Measurements from ENCODE around the gene MTRF1L.

The MTRF1L gene

GRCh38 chr6:153031335-153031955 lies 28.9 kb upstream of the MTRF1L start:
- TF ChIP-seq CTCF (IDR thresholded peaks at IDR 0.05; ENCODE audit: unreplicated experiment in 3 of 3), result no peak
- Mint-ChIP-seq H3K36me3 (ENCODE audit: low read depth) (no peaks in the 10 kb centered on the region), H3K4me3 (no peak overlapping the region), H3K4me1 (no peaks in the 10 kb centered on the region), H3K27me3 (ENCODE audit: low read depth) (no peaks in the 10 kb centered on the region), H3K9me3 (no peaks in the 10 kb centered on the region), H3K27ac (no peak overlapping the region)

GRCh38 chr6:153028963-153029362 lies 26.5 kb upstream of the MTRF1L start:
- H3K9me3 Mint-ChIP-seq, result no peaks in the 10 kb centered on the region
- H3K27ac Mint-ChIP-seq, result no peak overlapping the region
- no peak for TF ChIP-seq CTCF (IDR thresholded peaks at IDR 0.05; ENCODE audit: unreplicated experiment in 3 of 3)
- no peaks in the 10 kb centered on the region for H3K4me1 Mint-ChIP-seq
- no peak overlapping the region for H3K4me3 Mint-ChIP-seq
- no peaks in the 10 kb centered on the region for H3K36me3 Mint-ChIP-seq (ENCODE audit: low read depth)
- H3K27me3 Mint-ChIP-seq (ENCODE audit: low read depth), result no peaks in the 10 kb centered on the region

DNA sequence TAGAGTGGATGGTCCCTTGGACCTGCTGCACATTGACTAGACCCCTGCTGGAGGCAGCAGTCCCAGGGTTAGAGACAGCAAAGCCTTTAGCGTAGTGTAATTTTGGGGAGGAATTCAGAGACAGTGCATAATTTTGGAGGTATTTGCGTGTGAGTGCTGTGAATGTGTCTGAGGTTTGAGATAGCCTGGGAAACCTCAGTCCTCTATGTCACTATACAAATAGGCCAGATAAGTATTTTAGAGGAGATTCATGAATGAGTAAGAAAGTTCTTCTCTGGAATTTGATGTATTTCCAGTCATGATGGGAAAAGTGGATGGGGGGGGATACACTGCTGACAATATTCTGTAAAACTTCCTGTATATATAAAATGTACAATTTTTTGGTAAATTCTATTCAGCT lies 25.8 kb upstream of the MTRF1L start:
- no peak for TF ChIP-seq CTCF (IDR thresholded peaks at IDR 0.05; ENCODE audit: unreplicated experiment in 3 of 3)
- Mint-ChIP-seq H3K4me3 (no peak overlapping the region), H3K27me3 (ENCODE audit: low read depth) (no peaks in the 10 kb centered on the region), H3K27ac (no peak overlapping the region), H3K36me3 (ENCODE audit: low read depth) (no peaks in the 10 kb centered on the region), H3K9me3 (no peaks in the 10 kb centered on the region), H3K4me1 (no peaks in the 10 kb centered on the region)

GRCh38 chr6:153027480-153027879 lies 25.0 kb upstream of the MTRF1L start:
- no peaks in the 10 kb centered on the region for H3K27me3 Mint-ChIP-seq (ENCODE audit: low read depth)
- no peak overlapping the region for H3K4me3 Mint-ChIP-seq
- no peak overlapping the region for H3K27ac Mint-ChIP-seq
- H3K36me3 Mint-ChIP-seq (ENCODE audit: low read depth), result no peaks in the 10 kb centered on the region
- no peaks in the 10 kb centered on the region for H3K9me3 Mint-ChIP-seq
- no peaks in the 10 kb centered on the region for H3K4me1 Mint-ChIP-seq
- no peak for TF ChIP-seq CTCF (IDR thresholded peaks at IDR 0.05; ENCODE audit: unreplicated experiment in 3 of 3)

DNA sequence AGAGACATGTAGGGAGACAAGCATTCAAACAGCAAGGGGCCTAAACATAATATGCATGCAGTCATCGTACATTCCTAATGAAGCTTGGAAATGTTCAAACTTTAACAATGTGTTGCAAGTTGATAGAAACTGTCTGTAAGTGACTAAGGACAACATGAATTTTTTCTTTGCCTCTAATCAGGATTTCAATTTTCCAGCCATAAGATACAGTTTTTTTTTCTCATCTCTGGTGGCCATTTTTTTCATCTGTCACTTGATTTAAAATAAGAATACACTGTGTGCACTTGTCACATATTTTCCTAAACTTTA lies 22.2 kb upstream of the MTRF1L start:
- Mint-ChIP-seq H3K9me3 (no peaks in the 10 kb centered on the region), H3K4me3 (no peak overlapping the region), H3K4me1 (no peaks in the 10 kb centered on the region), H3K27ac (no peak overlapping the region), H3K27me3 (ENCODE audit: low read depth) (no peaks in the 10 kb centered on the region), H3K36me3 (ENCODE audit: low read depth) (no peaks in the 10 kb centered on the region)
- TF ChIP-seq CTCF (IDR thresholded peaks at IDR 0.05; ENCODE audit: unreplicated experiment in 3 of 3), result no peak

DNA sequence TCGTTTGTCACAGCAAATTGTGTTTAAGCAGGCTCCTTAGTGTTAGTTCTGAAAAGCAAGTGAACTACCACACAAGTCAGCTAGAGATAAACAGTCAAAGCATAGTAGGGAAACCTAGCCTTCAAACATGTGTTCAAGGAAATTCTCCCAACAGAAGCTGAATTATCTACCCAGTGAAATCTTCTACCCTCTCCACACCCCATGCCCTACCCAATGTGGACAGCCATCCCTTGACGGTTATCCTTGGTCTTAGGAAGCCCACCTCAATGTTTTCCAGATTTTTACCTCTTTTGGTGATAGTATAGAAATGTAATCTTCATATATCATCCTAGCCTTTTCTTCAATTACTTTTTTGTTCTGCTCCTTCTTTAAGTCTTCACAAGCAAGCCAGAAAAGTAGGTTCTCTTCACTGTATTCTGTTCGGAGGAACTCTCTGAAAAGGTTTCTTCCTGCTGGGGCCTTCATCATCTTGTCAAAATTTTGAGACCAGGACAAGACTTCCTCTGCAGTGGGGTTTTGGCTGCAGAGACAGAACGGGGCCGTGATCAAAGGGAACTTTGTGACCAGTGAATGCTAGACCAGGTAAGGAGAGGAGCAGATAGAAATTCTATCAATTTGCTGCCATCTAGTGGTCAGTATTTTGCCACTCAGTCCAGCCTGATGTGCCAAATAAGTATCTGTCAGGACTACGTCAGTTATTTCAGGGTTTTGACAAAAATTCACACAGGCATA lies 21.6 kb upstream of the MTRF1L start:
- Mint-ChIP-seq H3K27ac (no peak overlapping the region), H3K27me3 (ENCODE audit: low read depth) (no peaks in the 10 kb centered on the region), H3K4me3 (no peak overlapping the region), H3K9me3 (no peaks in the 10 kb centered on the region), H3K36me3 (ENCODE audit: low read depth) (no peaks in the 10 kb centered on the region), H3K4me1 (no peaks in the 10 kb centered on the region)
- peak; percentile 66 to 75 (median 74) for TF ChIP-seq CTCF (IDR thresholded peaks at IDR 0.05; ENCODE audit: unreplicated experiment in 3 of 3)
